ENCODE results near the gene AJAP1.
"Not testable (repeated sequence)": the region's sequence is repeated elsewhere in the genome, so short reads cannot be mapped to it uniquely, and the experiment has no call there.

The AJAP1 gene, protein sequence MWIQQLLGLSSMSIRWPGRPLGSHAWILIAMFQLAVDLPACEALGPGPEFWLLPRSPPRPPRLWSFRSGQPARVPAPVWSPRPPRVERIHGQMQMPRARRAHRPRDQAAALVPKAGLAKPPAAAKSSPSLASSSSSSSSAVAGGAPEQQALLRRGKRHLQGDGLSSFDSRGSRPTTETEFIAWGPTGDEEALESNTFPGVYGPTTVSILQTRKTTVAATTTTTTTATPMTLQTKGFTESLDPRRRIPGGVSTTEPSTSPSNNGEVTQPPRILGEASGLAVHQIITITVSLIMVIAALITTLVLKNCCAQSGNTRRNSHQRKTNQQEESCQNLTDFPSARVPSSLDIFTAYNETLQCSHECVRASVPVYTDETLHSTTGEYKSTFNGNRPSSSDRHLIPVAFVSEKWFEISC

DNA sequence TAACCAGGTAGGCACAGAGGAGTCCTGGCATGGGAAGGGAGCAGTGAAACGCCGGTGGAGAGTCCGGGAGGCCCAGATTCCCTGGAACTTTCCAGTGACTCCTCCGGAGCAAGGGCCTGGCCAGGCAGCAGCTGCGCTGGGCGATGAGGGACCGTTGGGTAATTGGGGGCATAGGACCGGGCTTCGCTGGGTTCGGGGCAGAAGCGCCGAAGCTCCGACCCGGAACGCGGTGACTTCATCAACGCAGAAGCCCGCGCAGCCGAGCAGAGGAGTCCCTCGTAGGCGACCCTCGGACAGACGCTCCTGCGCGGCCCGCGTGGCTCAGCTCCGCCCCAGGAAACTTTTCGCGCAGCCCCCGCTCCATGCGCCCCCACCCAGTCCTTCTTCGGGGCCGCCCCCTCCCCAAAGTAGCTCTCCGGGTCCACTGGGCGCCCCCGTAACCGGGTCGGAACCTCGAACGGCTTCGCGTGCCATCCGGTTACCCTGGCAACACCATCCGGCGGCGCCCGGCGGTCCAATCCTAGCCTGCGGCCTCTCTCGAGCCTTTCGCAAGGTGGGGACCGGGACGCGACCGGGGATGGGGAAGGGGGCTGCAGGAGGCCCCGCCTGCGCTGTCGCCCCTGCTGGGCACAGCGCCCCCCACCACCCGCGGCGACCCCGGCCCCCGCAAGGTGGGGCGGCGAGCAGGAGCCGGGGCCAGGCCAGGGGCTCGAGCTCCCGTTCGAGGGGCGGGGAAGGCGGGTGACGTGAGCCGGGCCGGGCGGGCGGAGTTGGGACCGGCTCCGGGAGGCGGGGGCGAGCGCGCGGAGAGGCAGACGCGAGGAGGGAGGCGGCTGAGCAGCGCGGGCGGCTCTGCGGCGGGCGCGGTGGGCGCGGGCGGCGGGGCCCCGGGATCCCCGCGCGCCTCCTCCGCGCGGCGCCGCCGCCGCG, at the start of gene AJAP1:
Gene AJAP1, plus strand, starts transcription at position 814 of the 930 bp plus-strand sequence. CDS start 817 bp downstream, outside the sequence.
- DNase-seq, result no peak

GRCh38 chr1:4605158-4605557, 49.3 kb upstream of the AJAP1 start:
- no peak for DNase-seq

DNA sequence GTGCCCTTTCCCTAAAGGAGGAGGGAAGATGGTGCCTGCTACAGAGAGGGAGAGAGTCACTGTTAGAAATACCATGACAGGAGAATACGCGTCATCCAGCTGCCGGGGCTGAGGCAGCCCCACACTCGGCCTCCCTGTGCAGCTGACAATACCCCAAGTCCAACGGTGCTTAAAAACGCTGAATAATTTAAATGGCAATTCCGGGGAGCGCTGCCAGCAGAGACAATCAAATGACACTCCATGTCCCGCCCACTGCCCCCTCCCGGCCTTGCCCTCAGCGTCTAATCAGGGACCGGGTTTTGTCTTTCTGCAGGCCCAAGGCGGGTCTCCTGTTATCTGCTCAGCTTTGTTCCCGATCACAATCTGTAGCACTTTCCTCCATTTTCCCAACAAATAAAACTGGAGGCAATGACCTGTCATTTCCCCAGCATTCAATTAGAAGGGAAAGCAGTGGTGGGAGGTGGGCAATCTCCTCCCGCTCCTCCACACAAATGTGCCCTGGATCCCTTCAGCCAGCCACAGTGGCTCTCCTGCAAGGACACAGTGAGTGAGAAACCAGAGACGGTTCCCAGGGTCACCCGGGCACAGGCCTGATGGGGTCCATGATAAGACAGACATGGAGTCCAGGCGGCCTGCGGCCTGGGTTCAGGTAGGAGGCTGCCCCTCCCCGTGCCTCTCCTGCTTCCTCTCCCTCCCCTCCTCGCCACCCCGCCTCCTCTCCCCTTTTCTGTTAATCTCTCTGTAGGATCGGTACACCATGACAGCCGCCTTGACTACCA, 42.7 kb upstream of the AJAP1 start:
- DNase-seq, result no peak

GRCh38 chr1:4612991-4613390, 41.4 kb upstream of the AJAP1 start:
- DNase-seq, result no peak

DNA sequence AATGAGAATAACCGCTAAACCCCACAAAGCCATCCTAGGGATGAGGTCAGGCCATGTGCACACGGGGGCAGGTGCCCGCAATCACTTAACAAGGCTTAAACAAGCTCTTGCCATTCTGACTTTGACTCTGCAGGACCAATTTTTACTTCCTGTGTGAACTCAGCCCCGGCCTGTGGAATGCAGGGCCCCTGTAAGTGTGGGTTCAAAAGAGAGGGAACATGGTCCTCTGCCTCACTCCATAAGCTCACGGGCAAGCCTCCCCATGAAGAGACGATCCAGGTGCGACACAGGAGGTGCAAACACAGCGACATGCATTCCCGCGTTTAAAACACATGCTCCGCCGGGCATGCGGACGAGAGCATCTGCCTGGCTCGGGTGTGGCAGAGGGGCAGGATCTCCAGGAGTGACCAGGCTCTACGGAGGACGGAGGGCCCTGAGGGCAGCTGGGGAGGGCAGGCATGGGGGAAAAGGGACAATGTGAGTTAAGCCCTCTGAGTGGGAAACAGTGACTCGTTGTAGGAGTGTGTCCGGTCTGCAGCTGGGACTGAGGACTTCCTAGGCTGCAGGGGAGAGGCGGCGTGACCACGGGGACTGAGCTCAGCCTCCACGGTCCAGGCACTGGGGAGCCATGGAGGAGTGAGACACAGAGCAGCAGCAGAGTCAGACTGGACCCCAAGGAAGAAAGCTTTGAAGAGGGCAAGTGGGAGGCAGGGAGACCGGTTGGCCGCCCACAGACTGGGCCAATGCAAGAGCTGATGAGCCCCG, 40.6 kb upstream of the AJAP1 start:
- DNase-seq, result no peak

- DNase-seq, result no peak
These were observed 39.9 kb upstream of the AJAP1 start for GRCh38 chr1:4614371-4615137.

DNA sequence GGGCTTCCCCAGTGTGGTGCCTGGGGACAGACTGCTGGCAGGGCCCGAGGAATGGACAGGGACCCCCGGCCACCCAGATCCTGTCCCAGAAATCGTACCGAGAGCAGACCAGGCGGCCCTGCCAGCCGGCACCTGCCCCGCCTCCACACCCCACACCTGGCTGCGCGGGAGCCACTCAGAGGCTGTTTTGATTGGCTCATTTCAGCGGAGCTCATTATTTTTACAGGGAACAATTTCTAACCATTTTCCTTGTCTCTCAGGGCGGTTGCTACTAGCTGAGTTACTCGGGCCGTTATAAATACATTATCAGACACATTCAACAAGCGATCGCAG, 39.3 kb upstream of the AJAP1 start:
- DNase-seq, result no peak

- no peak for DNase-seq
These were observed 38.9 kb upstream of the AJAP1 start for GRCh38 chr1:4615501-4615900.

DNA sequence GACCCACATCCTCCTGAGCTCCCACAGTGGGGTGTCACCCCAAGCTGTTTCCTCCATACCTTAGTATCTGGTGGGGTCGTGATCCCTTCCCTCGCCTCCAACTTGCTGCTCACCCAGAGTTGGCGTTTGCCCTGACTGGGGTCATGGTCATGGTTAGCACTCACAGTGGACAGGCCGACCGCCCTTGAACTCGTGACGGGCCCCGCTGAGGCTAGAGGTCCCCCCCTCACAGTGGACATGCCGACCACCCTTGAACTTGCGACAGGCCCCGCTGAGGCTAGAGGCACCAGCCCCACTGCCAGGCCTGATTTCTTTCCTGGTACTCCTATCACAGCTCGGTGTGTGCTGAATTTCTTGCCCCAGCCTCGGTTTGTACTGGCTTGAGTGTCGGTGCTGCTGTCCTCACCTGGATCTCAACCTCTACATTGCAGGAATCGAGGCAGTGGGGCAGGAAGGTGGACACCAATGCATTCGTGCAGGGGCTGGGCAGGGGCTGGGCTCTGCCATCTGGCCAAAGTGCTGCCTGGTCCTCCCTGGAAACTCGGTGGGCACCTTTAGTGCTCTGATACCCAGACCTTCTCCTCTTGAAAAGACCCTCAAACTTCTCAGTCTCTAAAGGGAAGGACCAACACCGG, 37.5 kb upstream of the AJAP1 start:
- DNase-seq, result no peak

DNA sequence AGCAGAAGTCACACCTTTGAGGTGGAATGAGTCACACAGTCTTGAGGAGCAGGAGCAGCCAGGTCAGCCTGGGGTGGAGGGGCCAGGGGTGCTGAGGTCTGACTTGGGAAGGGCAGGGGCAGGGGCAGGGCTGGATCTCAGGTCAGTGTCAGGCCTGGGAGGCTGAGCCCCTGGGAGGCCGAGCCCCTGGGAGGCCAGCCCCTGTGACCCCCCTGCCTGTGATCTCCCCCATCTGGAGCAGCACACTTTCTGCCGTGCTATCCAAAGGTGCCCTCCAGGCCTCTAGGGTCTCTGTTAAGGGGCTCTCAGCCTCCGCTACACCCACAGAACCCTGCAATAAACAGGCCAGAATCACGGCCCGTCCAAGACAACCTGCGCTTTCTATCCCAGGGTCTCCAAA, 36.9 kb upstream of the AJAP1 start:
- no peak for DNase-seq

DNA sequence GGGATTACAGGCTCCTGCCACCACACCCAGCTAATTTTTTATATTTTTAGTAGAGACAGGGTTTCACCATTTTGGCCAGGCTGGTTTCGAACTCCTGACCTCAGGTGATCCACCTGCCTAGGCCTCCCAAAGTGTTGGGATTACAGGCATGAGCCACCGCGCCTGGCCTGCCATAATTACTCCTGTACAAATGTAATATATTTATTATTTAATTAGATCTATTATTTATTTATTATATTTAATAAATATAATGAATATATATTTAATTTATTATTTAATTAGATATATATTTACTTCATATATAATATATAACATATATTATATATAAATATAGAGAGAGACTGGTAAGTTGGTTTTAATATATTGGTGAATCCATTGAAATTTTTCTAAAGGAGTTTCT, 35.6 kb upstream of the AJAP1 start:
- DNase-seq, result not testable (repeated sequence)

DNA sequence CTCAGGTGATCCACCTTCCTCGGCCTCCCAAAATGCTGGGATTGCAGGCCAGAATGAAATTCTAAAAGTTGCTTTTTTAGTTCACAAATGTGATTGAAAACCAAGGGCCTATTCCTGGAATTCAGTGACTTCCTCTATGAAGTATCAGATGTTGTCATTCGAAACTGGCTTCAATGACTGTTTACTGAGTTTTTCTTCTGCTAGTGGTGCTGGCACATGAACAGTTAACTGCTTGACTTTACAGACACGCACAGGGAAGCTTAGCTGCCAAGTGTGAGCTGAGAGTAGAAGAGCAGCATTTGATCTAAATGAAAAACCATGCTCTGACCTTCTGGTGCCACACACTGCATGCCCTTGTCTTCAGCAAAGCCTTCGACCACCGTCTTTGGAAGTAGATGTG, 32.8 kb upstream of the AJAP1 start:
- DNase-seq, result no peak

DNA sequence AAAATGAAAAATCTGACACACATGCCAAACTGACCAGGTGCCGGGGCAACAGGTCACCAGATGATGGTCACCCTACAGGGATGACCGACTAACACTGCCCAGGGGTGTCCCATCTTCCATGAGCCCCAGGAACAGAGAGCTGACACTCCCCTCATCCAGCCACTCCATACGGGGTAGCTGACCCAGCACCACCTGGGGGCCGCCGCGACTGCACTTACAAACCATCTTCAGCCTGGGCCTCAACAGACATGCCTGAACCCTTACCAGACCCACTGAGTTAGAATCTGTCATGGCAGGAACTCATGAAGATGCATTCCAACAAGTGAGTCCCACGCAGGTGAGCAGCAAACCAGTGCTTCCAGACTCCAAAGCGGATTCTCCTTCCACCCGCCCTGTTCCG, 31.6 kb upstream of the AJAP1 start:
- no peak for DNase-seq

DNA sequence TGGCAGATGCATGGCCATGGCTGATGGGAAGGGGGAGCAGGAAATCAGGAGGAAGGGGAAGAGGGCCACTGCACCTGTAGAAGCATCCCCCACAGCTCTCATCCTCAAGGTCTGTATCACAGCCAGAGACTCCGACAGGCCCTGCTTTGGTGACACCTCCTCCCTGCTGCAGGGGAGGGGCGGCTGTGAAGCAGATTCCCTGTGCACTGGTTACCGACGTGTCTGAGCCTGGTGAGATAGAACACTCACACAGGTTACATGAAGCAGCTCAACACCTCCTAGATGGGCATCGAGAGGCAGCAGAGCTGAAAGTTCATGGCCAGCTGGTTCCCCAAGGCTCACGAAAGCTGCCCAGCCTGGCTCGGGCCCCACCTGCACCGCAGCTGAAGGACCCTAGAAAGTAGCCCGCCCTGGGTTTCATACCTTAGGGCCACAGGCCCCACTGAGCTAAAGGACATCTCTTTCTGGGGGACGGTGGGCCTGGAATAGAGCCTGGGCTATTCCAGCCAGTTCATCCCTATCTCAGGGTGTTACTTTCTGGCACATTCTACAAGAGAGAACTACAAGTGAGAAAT, 30.2 kb upstream of the AJAP1 start:
- DNase-seq, result no peak

DNA sequence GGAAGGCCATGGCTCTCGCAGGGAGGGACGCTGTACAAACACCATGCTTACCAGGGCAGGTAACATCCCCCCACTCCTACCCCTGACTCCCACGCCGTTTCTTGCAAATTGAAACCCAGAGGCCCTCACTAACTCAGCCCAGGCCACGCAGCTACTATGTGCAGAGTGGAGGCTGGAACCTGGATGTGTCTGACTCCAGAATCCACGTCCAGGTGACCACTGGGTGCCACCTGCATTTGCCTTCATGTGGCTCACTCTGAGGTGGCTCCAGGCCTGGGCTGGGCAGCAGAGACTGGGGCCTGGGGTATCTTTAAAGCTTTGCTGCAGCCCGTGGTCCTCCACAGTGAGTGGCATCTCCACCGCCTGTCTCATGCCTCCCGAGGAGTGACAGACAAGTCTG, 29.6 kb upstream of the AJAP1 start:
- DNase-seq, result no peak

- DNase-seq, result no peak
These were observed 28.3 kb upstream of the AJAP1 start for GRCh38 chr1:4626061-4626460.

DNA sequence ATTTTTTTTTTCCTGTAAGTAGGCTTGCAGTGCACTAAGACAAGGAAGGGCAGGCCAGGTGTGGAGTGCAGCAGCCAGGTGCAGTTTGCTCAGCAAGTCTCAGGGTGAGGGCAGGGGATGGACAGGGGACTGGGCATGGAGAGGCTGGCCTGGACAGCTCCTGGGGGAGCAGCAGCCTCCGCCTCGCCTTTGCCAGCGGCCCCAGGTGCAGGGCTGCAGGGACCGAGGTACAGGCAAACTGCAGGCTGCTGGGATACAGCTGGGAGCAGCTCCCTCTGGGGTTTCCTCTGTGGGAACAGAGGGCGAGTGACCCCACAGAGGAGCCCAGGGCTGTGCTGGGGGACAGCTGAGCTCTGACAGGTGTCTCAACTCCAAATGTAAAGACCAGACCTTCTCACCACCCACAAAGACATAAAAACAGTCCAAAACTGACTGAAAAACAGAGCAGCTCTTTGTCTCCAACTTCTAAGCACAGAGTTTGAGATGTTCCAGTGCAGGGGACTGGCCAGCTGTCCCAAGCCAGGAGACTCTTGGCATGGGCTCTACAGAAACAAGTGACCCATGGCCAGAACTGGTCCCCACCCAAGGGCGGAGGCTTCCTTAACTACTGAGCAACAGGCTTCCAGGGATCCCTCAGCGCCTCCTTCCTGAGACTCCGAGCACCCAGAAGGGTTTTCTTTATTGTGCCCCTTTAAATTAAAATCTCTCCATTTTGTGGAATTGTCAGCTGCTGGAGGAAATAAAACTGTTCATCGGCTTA, 27.7 kb upstream of the AJAP1 start:
- DNase-seq, result no peak

DNA sequence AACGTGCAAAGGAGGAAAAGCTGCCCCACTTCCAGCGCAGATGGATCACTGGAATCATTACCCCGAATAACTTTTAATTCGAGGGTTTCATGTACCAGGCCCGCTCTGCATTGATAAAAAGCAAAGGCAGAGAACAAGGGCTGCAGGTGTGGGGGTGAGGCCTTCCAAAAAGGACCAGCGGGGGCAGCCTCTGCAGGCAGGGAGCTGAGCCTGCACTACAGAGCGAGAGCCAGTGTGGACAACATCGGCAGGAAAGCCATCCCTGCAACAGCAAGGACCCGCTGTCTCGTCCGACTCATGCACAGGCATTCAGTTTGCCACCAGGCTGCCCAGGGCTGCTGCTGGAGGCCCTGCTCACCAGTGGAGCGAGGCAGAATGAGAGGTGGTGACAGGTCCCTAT, 27.1 kb upstream of the AJAP1 start:
- DNase-seq, result no peak

DNA sequence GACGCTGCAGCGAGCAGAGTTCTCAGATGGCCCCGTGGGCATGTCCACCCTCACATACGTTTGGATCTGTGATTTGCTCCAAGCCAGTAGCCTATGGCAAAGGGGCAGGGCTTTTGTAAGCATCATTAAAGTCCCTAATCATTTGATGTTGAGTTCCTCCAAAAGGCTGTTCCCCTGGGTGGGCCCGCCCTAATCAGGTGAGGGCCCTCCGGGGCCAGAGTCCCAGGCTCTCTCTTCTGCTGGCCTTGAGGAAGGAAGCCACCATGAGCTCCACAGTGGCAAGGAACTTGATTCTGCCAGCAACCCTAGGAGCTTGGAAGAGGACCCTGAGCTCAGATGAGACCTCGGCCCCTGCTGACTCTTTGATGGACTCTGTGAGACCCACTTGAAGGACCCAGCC, 25.4 kb upstream of the AJAP1 start:
- no peak for DNase-seq

DNA sequence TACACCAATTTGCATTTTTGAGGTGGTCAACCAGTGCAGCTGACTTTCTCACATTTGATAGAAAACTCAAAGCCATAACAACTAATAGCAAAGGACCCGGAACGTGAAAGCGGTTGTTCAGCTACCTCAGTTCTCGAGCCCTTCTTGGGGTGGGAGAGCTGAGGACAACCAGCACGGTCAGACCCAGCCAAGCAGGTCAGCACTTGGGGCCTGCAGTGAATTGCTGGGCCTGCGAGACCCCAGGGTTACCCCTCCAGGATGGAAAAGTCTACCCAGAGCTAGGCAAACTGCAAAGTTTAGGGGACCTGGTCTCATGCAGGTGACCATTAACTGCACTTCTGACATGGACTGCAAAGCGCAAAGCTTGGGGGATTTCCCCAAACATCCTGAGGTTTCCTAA, 23.8 kb upstream of the AJAP1 start:
- DNase-seq, result no peak
